SK-N-SH treated with all-trans-retinoic acid at 6 μM for 48 hours (cell line): ENCODE data around the gene TTC23.

Experiments
- ISL1 ChIP-seq: fragments of 250-450 bp; sonication (Bioruptor Pico); IDR thresholded peaks from 2 replicates; pipeline ENCODE4 v2.1.2; 2022; ENCODE audit warnings: mild to moderate bottlenecking, moderate library complexity
- TOX ChIP-seq: fragments of 250-450 bp; sonication (Bioruptor Pico); IDR thresholded peaks from 2 replicates; pipeline ENCODE4 v1.8.0; 2021; ENCODE audit warnings: mild to moderate bottlenecking, moderate library complexity, borderline replicate concordance

GRCh38 chr15:99249270-99249841 is at the start of gene TTC23:
- no peak for TF ChIP-seq ISL1
- no peak for TF ChIP-seq TOX (CRISPR knock-in tag)
